Endothelial cell (in vitro differentiated cells): ENCODE data around the gene GPR78. TPM values are rescaled to one million over a fixed set of nuclear protein-coding genes. Genes with fewer than 3 reads are reported as not detected.

ENCODE experiments used
- DNase-seq: peaks from one replicate; pipeline ENCODE4 v3.0.0; 2021; ENCODE audit warnings: low spot score
- H3K27ac Mint-ChIP-seq: one replicate; pipeline ENCODE4 v1.8.0; 2021; ENCODE audit warnings: mixed read lengths, inconsistent platforms; ENCODE audit not compliant: unreplicated experiment
- H3K27me3 Mint-ChIP-seq: one replicate; pipeline ENCODE4 v1.8.0; 2021; ENCODE audit warnings: mild to moderate bottlenecking, moderate library complexity, mixed read lengths, inconsistent platforms; ENCODE audit not compliant: unreplicated experiment
- H3K36me3 Mint-ChIP-seq: one replicate; pipeline ENCODE4 v1.8.0; 2021; ENCODE audit warnings: mild to moderate bottlenecking, low read depth, mixed read lengths, inconsistent platforms; ENCODE audit not compliant: unreplicated experiment
- H3K4me1 Mint-ChIP-seq: one replicate; pipeline ENCODE4 v1.8.0; 2021; ENCODE audit warnings: mild to moderate bottlenecking, mixed read lengths, inconsistent platforms; ENCODE audit not compliant: unreplicated experiment
- H3K4me3 Mint-ChIP-seq: one replicate; pipeline ENCODE4 v1.8.0; 2021; ENCODE audit warnings: mild to moderate bottlenecking, mixed read lengths, inconsistent platforms; ENCODE audit not compliant: unreplicated experiment
- H3K9me3 Mint-ChIP-seq: one replicate; pipeline ENCODE4 v1.8.0; 2021; ENCODE audit warnings: mixed read lengths, inconsistent platforms; ENCODE audit not compliant: unreplicated experiment
- CTCF ChIP-seq: fragments of 200-600 bp; sonication (generic); IDR thresholded peaks from one replicate; pipeline ENCODE4 v1.5.0; 2021; ENCODE audit warnings: antibody characterized with exemption; ENCODE audit not compliant: unreplicated experiment
- total RNA-seq: library from RNA; stranded (reverse); fragmentation: NEBNext Ultra II Directional; extraction: Animal tissue kit (Norgen Biotek cat#: 25700); gene quantifications from one replicate; pipeline ENCODE4 v1.2.1, GENCODE V29; 2021; ENCODE audit not compliant: unreplicated experiment

Gene GPR78
- total RNA-seq, 1 donor from 2014 or later = not detected

- no peak for DNase-seq
- Mint-ChIP-seq H3K36me3 (no peaks in the 10 kb centered on the region), H3K4me3 (no peak overlapping the region), H3K9me3 (no peaks in the 10 kb centered on the region), H3K27me3 (no peaks in the 10 kb centered on the region), H3K4me1 (peaks cover 38% of the 10 kb centered on the region), H3K27ac (no peak overlapping the region)
- TF ChIP-seq CTCF = no peak
These were observed 43.7 kb upstream of the GPR78 start for GRCh38 chr4:8536467-8536866.

GRCh38 chr4:8537041-8537461 lies 43.1 kb upstream of the GPR78 start:
- no peaks in the 10 kb centered on the region for H3K9me3 Mint-ChIP-seq
- peaks cover 38% of the 10 kb centered on the region for H3K4me1 Mint-ChIP-seq

GRCh38 chr4:8538076-8538702 lies 42.0 kb upstream of the GPR78 start:
- H3K27ac Mint-ChIP-seq = no peak overlapping the region

More at GRCh38 chr4:8537041-8537461, 43.1 kb upstream of the GPR78 start:
- no peaks in the 10 kb centered on the region for H3K36me3 Mint-ChIP-seq
- TF ChIP-seq CTCF = no peak
- DNase-seq = no peak
- H3K27ac Mint-ChIP-seq = no peak overlapping the region
- H3K27me3 Mint-ChIP-seq = no peaks in the 10 kb centered on the region
- no peak overlapping the region for H3K4me3 Mint-ChIP-seq

GRCh38 chr4:8538703-8539567 lies 41.3 kb upstream of the GPR78 start:
- no peak overlapping the region for H3K27ac Mint-ChIP-seq
- no peak for TF ChIP-seq CTCF

More at GRCh38 chr4:8538076-8538702, 42.0 kb upstream of the GPR78 start:
- no peak for DNase-seq
- Mint-ChIP-seq H3K27me3 (no peaks in the 10 kb centered on the region), H3K4me1 (peaks cover 37% of the 10 kb centered on the region), H3K4me3 (no peak overlapping the region), H3K9me3 (no peaks in the 10 kb centered on the region), H3K36me3 (no peaks in the 10 kb centered on the region)
- no peak for TF ChIP-seq CTCF

GRCh38 chr4:8539661-8540060 lies 40.5 kb upstream of the GPR78 start:
- no peaks in the 10 kb centered on the region for H3K9me3 Mint-ChIP-seq
- TF ChIP-seq CTCF = no peak
- no peaks in the 10 kb centered on the region for H3K27me3 Mint-ChIP-seq
- H3K27ac Mint-ChIP-seq = no peak overlapping the region
- H3K4me1 Mint-ChIP-seq = peaks cover 30% of the 10 kb centered on the region
- peaks cover 4% of the 10 kb centered on the region for H3K36me3 Mint-ChIP-seq
- H3K4me3 Mint-ChIP-seq = no peak overlapping the region
- no peak for DNase-seq

More at GRCh38 chr4:8538703-8539567, 41.3 kb upstream of the GPR78 start:
- Mint-ChIP-seq H3K4me1 (peaks cover 35% of the 10 kb centered on the region), H3K9me3 (no peaks in the 10 kb centered on the region), H3K36me3 (peaks cover 4% of the 10 kb centered on the region), H3K27me3 (no peaks in the 10 kb centered on the region), H3K4me3 (no peak overlapping the region)
- DNase-seq = no peak
